HL-60/S4 treated with phorbol 12-myristate 13-acetate at 8.2 ng/mL for 4 days and 3 days (cell line): ENCODE measurements around the gene MSH3.
"Not testable (repeated sequence)": the region's sequence is repeated elsewhere in the genome, so short reads cannot be mapped to it uniquely, and the experiment has no call there.

ENCODE experiments used
- in situ Hi-C: fragments of 300-500 bp; cut with MboI; formaldehyde crosslinking; loops from 2 replicates; pipeline ENCODE4 v1.15.0; 2022; ENCODE audit warnings: low sequenced_read_pairs

Gene MSH3

GRCh38 chr5:80655231-80655774, 851 bp downstream of the MSH3 start:
- in situ Hi-C loops = no loop called here

DNA sequence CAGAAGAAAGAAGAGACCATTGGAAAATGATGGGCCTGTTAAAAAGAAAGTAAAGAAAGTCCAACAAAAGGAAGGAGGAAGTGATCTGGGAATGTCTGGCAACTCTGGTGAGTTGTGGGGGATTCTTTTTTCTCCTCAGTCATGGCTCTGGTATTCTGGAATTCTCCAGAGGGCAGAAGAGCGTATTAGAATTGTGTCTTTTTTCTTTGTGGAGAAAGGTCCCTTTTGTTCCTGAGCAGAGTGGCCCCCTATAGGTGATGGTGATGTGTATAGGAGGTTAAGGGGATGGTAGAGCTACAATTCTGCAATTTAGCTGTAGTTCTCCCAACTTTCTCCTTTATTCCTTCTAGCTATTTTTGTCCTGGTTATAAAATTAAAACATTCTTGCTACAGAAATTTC, 2.0 kb downstream of the MSH3 start:
- in situ Hi-C loops = no loop called here

DNA sequence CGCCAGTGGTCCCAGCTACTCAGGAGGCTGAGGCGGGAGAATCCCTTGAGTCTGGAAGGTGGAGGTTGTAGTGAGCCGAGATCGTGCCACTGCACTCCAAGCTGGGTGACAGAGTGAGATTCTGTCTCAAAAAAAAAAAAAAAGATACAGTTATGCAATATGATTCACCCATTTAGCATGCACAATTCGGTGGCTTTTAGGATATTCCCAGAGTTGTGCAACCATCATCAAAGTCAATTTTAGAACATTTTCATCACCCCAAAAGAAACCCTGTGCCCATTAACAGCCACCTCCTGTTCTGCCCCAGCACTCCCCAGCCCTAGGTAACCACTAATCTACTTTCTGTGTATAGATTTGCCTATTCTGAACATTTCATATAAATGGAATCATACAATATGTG, 4.7 kb downstream of the MSH3 start:
- in situ Hi-C loops = no loop called here

- in situ Hi-C loops = not testable (repeated sequence)
Observed at GRCh38 chr5:80660661-80661060, 6.2 kb downstream of the MSH3 start.

- in situ Hi-C loops = no loop called here
Observed at GRCh38 chr5:80662108-80662507, 7.7 kb downstream of the MSH3 start.

DNA sequence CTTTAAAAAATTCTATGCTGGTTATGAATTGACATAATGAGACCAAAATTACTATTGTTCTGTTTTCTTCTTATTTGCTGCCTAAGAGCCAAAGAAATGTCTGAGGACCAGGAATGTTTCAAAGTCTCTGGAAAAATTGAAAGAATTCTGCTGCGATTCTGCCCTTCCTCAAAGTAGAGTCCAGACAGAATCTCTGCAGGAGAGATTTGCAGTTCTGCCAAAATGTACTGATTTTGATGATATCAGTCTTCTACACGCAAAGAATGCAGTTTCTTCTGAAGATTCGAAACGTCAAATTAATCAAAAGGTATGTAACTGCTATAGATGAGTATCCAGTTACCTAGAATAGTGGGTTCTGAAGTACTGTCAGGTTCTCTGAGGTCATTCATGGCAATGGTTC, 10.6 kb downstream of the MSH3 start:
- in situ Hi-C loops = no loop called here

- in situ Hi-C loops = no loop called here
Observed at GRCh38 chr5:80667384-80667783, 12.9 kb downstream of the MSH3 start.

- in situ Hi-C loops = no loop called here
Observed at GRCh38 chr5:80668016-80668969, 13.8 kb downstream of the MSH3 start.

DNA sequence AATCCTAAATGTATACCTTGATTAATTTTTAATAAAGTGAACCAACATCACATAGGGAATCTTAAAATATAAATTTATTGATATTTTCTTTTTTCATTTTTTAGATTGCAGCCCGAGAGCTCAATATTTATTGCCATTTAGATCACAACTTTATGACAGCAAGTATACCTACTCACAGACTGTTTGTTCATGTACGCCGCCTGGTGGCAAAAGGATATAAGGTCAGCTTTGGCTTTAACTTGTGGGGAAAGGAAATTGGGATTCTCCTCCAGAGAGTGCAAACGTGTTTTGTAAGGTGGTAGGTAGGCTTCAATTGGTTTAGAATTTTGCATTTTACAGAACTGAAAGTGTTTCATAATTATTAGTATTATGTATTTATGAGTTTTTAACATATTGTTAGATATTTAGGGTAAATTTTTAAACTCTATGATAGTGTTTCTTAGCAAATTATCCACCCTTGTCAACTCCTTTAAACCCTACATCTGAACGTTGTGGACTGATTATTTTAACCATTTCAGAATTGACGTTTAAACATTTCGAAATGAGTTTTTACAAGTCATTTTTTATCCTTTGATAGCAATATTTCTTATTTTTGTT, 17.8 kb downstream of the MSH3 start:
- in situ Hi-C loops = no loop called here

GRCh38 chr5:80676706-80677105, 22.3 kb downstream of the MSH3 start:
- in situ Hi-C loops = no loop called here

- in situ Hi-C loops = no loop called here
Observed at GRCh38 chr5:80686757-80687156, 32.3 kb downstream of the MSH3 start.

GRCh38 chr5:80688648-80689420, 34.4 kb downstream of the MSH3 start:
- in situ Hi-C loops = no loop called here

- in situ Hi-C loops = no loop called here
Observed at GRCh38 chr5:80689627-80690026, 35.2 kb downstream of the MSH3 start.

GRCh38 chr5:80695666-80696065, 41.2 kb downstream of the MSH3 start:
- in situ Hi-C loops = no loop called here

DNA sequence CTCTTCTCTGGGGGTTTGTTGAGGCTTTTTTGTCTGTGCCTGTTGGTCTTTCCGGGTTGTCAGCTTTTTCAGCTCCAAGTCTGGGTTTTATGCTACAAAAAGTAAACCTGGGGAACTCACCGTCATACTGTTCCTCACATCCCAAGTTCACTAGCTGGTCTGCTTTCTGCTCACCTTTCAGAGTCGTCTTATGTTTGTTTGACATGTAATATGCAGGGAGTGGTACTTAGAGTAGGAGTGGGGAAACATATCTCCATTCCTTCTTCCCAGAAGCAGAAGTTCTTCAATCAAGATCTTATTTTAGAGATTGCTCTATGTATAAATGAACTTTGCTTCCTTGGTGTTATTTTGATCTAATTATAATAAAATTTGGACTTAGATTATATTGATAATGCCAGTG, 42.0 kb downstream of the MSH3 start:
- in situ Hi-C loops = no loop called here

DNA sequence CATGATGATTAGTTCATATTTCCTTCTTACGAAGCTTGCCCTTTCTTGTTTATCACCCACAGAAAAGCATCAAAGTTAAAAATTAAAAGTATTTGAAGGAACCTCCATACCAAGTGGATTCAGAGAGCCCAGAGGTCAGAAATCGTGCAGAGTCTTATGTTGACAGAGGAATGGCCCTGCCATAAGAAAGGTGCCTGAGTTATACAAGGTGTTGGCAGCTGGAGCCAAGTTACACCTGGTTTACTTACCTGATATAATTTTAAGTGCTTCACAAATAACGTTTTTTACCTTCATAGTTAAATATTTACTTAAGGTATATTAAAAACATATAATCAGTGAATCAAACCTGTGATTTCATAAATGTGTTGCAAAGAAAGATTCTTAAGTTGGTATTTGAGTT, 42.6 kb downstream of the MSH3 start:
- in situ Hi-C loops = no loop called here

- in situ Hi-C loops = no loop called here
Observed at GRCh38 chr5:80698369-80698768, 43.9 kb downstream of the MSH3 start.

DNA sequence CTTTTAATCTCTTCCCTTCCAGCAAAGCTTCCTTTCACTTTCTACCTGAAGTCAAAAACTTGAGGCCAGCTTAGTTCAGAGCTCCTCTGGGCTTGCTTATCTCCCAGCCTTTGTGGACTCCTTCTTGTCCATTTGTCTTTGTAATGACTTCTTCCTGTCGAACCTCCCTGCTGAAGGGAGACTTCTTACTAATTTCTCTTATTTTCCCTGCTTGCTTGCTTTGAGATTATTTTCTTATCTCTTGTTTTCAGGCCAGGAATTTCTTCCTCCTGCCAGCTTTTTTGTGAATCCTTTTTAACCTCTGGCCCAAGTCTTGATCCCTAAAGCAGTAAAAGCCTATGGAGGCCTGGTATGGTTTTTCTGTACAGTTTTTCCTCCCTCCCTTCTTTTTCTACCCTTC, 47.1 kb downstream of the MSH3 start:
- in situ Hi-C loops = no loop called here

DNA sequence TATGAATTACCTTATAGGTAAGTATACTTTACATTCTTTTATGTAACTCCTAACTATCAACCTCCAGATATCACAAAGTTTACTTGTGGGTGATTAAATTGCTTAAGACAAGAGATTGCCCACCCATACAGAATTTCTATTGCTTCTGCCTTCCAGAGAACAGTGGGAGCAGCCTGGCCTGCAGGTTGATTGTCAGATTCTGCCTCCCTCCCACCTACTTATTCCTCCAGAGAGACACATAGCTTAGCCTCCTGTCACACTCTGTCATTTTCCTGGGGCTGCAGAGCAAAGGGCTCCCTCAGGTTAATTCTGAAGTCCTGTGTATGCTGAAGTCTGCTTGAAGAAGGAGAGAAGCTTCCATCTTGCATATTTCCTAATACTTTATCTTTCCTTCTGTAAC, 48.8 kb downstream of the MSH3 start:
- in situ Hi-C loops = no loop called here

- in situ Hi-C loops = no loop called here
Observed at GRCh38 chr5:80703747-80704146, 49.3 kb downstream of the MSH3 start.

GRCh38 chr5:80704221-80704620, 49.8 kb downstream of the MSH3 start:
- in situ Hi-C loops = no loop called here
